Right lobe of liver (tissue), 4 donors: ENCODE results near the gene JADE1.

Source experiments
- POLR2A ChIP-seq: fragments of 450-650 bp; IDR thresholded peaks from one replicate; pipeline ENCODE4 v1.6.1; 2017; ENCODE audit warnings: antibody characterized with exemption, mild to moderate bottlenecking
- TF ChIP-seq, protein P1 (sequence below), 4 donors: fragments of 200-600 bp in 3 of 4; fragments of 450-650 bp in 1 of 4; IDR thresholded peaks; one replicate each; pipeline versions ENCODE4 v1.5.1 to v1.8.0; 2016 to 2022; ENCODE audit warnings: antibody characterized with exemption in 4 of 4, mild to moderate bottlenecking in 2 of 4
- donor health status: DM: no; HTN: no; CAD: no.
- donor health status: DM: no; HTN: no; CAD: no.
- donor health status: DM: no; HTN: yes; CAD: no.

DNA sequence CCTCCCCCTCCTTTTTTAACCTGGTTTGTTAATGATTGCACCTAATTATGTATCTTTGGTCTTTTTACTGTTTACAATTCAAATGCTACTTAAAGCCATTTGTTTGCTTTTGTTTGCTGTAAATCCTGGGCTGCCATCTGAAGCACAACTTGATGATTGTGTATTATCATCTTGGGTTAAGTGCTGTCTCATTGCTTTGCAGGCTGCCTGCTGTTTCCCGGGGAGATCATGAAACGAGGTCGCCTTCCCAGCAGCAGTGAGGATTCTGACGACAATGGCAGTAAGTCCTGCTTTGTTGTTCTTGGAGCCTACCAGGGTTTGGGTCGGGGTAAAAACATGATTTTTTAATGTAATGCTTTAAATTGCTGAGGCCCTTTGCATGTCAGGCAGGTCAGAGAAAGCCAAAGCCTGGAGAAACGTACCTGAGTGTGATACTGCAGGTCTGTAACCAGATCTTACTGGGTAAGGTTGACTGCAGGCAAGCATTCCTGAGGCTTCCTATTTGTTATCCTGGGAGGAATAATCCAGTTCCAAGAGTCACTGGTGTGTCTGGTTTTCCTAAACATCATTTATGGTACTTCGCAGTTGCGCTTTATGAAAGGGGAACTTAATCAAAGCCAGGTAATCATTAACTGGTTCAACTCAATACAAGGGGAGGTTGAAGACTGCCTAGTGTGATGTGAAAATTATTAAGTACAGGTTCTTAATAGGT is 22.2 kb downstream of the JADE1 start:
- no peak for TF ChIP-seq POLR2A
- TF ChIP-seq, protein P1, sequence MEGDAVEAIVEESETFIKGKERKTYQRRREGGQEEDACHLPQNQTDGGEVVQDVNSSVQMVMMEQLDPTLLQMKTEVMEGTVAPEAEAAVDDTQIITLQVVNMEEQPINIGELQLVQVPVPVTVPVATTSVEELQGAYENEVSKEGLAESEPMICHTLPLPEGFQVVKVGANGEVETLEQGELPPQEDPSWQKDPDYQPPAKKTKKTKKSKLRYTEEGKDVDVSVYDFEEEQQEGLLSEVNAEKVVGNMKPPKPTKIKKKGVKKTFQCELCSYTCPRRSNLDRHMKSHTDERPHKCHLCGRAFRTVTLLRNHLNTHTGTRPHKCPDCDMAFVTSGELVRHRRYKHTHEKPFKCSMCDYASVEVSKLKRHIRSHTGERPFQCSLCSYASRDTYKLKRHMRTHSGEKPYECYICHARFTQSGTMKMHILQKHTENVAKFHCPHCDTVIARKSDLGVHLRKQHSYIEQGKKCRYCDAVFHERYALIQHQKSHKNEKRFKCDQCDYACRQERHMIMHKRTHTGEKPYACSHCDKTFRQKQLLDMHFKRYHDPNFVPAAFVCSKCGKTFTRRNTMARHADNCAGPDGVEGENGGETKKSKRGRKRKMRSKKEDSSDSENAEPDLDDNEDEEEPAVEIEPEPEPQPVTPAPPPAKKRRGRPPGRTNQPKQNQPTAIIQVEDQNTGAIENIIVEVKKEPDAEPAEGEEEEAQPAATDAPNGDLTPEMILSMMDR (IDR thresholded peaks at IDR 0.05) = no peak
